HG03135 (cell line): ENCODE measurements around the gene TARBP2.

ENCODE experiments used
- ATAC-seq: cut with Tn5 transposase; IDR thresholded peaks from one replicate; pipeline ENCODE4 v1.9.1; 2021; ENCODE audit warnings: mild to moderate bottlenecking, moderate library complexity; ENCODE audit not compliant: unreplicated experiment

Gene TARBP2

GRCh38 chr12:53551889-53552291, 50.8 kb downstream of the TARBP2 start:
- no peak for ATAC-seq

DNA sequence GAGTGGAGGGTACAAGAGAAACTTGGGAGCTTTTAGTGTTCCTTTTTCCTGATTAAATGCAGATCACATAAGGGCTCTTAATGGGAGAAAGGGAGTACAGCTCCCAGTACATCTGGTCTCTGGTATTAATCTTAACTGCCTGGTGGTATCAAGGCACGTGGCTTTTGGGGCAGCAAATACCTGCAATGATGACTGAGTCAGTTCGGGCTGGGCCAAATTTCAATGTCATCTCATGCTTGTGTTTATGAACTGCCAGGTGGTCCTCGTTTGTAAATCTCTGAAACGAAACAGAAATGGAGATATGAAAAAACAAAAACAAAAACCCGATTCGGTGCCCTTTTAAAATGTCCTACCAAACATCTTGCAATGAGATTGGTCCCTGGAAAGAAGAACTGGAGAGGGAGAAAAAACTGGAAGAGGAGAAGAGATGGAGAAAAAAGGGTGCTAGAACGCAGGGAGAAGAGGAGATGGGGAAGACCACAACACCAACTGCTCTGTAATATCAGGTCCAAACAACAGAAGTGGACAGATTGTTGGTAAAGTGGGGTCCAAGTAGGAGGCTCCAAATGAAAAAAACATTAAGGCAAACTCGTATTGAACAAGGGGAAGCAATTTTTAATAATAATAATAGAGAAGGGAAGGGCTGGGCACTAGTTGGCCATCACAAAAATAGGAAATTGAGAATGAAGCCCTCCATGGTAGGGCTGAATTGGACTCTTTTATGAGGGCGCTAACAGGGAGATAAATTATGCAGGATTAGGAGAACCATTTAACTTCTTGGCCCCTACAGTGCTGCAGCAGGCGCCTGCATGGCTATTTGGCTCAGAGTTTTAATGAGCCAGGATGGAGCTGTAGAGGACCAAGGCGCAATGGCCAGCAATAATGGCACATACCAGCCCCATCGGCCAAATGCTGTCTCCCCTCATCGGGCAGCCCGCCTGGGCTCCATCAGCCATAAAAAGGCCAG, 51.6 kb downstream of the TARBP2 start:
- no peak for ATAC-seq
